Renal cortical epithelial cell (primary cell): Measurements from ENCODE around the gene HLA-DQA2. TPM values are rescaled to one million over a fixed set of nuclear protein-coding genes. Genes with fewer than 3 reads are reported as not detected.
"Not testable (repeated sequence)": the region's sequence is repeated elsewhere in the genome, so short reads cannot be mapped to it uniquely, and the experiment has no call there.

Experiments
- DNase-seq: peaks from one replicate; pipeline ENCODE4 v3.0.0-alpha.2; 2011; ENCODE audit warnings: low read depth
- total RNA-seq: library from RNA; depleted of rRNA; stranded (reverse); fragments of >200 nt; gene quantifications from 2 replicates; pipeline ENCODE4 v1.2.3, GENCODE V29; 2014

HLA-DQA2 gene
- total RNA-seq = not detected in 2 replicates

DNA sequence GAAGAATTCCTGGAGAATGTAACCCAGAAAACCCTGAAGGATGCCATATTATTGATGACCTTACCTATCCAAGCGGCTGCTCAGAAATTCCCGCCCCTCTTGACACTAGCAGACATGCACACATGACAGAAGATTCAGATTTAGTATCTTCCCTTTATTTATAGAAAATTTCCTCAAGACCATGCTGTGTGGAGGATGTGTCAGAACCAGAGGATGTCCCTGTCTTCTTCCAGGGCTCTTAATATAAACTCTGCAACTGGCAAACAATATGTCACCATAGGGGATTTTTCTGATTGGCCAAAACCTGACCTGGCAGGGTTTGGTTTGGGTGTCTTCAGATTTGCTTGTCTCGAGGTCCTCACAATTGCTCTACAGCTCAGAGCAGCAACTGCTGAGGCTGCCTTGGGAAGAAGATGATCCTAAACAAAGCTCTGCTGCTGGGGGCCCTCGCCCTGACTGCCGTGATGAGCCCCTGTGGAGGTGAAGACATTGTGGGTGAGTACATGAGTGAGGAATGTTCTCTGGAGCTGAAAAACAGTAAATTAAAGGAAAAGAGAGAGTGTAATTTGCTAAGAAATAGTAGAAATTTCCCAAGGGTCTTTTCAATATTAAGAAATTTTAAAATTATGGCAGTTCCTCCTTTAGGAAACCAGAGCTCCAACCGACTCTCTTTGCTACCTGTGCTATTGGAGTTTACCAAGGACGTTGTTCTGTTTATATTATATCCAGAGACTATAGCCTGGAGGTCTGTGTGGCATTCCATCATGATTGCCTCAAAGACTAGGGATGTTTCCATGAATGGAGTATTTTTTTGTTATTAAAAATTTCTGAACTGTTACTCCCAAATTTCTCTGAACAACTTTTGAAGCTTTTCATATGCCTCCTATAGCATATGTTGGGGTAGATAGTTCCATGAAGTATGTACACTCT, at the start of gene HLA-DQA2:
Gene HLA-DQA2, plus strand, starts transcription at position 361 of the 930 bp plus-strand sequence. Its CDS starts 53 bp downstream, at position 414.
- DNase-seq = no peak

DNA sequence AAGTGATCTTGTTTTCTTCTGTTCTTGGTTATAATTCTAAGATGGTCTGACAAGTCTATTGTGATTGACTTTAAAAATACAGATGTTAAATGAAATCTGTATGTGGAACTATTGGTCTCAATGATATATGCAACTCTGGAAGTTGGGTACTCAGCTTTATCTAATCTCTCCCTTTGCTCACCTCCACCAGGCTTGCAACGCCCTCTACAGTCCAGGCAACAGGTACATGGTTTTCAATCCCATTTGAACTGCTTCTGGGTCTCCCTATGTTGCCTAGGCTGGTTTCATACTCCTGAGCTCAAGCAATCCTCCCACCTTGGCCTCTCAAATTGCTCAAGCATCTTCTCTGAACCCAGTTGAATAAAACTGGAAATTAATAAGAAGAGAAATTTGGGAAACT, 49.2 kb upstream of the HLA-DQA2 start:
- DNase-seq = peak; percentile 21

DNA sequence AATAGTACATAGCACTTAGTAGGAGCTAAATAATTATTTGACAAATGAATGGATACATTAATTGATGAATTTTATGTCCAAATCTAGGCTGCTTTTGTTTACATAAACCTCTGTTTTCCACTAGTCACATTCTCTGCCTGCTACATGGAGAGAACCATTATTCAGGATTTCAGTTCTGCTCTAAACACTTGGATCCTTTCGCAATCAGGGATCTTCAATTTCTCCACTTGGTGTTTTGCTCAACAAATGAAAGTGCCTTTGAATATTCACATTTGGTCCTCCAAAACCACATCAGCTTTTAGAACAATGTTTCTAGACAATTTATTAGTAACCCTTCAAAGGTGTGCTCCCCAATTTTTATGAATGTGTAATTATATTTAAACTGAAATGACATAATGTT, 44.2 kb upstream of the HLA-DQA2 start:
- DNase-seq = peak; percentile 18

DNA sequence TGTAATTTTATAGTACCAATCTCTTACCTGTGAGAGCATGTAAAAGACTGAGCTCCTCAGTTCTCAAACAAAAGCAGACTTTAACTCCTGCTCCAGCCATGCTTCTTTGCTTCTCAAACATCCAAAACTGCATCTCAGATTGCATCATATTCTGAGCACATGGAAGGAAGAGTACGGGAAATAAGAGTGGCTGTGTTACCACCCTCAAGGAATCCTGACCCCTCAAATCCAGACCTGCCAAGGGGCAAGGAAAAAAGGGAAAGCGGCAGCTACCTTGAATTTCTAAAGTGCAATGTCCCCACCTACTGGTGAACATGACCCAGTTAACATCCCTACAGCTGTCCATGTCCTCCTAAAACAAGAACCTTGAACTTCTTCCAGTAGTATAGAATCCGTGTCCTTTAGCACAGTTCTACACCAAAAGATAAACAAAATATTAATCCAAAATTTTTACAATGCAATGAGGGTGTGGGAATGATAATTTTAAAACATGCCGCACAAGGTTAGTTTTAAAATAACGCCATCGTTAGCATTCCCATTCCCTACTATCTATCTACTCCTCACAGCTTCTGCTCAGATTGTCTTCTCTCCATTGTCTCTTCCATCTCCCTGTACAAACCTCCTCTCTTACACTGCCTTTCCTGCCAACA, 40.7 kb upstream of the HLA-DQA2 start:
- peak; percentile 93 for DNase-seq

DNA sequence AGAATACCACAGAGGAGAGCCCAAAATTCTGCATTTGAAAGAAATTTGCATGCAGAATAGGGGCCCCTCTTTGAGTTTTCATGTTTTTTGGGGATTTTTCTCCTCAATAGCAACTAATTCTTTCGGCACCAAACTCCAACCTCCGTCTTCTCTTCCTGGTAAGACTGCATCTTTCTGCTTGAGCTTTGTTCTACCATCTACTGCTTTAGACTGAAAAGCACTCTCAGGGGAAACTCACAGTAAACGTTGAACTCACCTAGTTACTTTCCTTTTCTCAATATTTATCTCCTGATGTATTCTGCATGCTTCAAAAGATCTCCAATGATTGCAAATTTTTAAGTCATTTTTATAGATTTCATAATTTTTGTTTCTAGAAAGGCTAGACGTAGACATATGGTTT, 37.8 kb upstream of the HLA-DQA2 start:
- no peak for DNase-seq

DNA sequence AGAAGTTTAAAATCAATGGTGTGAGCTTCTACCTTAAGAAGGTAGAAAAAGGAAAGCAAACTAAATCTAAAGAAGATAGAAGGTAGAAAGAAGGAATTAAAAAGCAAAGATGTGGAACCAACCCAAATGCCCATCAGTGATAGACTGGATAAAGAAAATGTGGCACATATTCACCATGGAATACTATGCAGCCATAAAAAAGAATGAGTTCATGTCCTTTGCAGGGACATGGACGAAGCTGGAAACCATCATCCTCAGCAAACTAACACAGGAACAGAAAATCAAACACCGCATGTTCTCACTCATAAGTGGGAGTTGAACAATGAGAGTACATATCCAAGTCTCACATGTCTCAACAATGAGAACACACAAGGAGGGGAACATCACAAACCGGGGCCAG, 36.0 kb upstream of the HLA-DQA2 start:
- not testable (repeated sequence) for DNase-seq

DNA sequence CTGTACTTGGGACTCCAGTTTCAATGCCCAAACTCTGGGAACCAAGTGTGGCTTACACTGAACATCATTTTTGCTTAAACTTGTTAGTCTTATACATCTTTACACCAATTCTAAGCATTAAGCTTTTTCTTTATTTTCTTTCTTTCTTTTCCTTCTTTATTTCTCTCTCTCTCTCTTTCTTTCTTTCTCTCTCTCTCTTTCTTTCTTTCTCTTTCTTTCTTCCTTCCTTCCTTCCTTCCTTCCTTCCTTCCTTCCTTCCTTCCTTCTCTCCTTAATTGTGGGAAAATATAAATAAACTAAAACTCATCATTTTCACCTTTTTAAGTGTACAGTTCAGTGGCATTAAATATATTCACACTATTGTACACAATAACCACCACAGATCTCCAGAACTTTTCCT, 31.6 kb upstream of the HLA-DQA2 start:
- DNase-seq = no peak

DNA sequence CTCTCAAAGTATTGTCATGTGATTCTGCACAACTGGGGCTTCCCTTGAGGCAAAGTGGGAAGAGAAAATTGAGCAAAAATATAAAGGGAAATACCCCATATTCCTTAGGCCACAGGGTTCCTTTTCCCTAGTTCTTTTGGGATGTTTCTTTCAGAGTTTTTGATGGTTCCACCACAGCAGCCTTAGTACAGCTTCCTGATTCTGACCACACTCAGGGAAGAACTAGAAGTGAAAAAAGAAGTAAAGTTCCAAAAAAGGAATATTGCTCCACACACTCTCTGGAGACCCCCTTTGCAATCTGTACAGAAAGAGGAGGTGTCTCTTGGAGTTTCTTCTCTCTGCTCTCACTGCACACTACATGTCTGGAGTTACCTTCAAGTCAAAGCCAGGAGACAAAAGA, 27.9 kb upstream of the HLA-DQA2 start:
- no peak for DNase-seq

DNA sequence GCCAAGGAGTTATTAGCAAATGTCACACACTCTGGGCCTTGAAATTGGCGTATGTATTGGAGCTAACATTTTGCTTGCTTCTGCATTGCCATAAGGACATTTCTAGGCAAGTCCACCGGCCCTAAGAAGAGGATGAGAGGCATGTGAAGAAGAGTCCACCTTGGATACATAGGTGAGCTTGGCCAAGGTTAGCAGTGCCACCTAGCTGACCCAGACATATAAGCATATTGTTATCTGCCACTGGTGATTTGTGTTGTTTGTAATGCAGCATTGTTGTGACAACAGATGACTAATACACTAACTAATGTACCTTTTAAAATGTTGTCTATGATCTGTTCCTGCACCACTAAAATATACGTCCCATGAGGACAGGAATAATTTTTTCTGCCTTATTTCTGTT, 24.8 kb upstream of the HLA-DQA2 start:
- DNase-seq = no peak

DNA sequence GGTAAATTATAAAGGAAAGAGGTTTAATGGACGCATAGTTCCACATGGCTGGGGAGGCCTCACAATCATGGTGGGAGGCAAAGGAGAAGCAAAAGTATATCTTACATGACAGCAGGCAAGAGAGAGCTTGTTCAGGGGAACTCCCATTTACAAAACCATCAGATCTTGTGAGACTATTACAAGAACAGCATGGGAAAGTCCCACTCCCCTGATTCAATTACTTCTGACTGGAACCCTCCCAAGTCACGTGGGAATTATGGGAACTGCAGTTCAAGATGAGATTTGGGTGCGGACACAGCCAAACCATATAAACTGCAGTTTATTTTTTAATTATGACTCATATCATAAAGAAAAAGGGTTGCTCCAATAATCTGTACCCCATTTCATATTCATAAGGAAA, 22.3 kb upstream of the HLA-DQA2 start:
- DNase-seq = peak; percentile 1

DNA sequence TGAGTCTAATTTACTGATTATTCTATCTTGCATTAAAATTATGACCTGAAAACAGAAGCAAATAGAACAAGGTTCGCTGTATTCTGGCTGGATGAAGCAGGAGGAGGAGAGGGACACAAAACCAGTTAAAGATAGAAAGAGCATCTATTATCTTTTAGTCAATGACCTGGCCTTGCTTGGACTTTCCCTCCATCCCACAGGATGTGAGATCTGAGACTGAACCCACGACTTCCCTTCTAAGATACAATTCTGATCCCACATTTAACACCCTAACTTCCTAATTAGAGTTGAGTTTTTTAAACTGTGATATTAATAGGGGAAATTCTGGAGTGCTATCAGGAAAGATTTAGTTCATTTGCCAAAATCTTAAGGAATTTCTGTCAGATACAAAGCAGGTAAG, 3.1 kb upstream of the HLA-DQA2 start:
- no peak for DNase-seq

DNA sequence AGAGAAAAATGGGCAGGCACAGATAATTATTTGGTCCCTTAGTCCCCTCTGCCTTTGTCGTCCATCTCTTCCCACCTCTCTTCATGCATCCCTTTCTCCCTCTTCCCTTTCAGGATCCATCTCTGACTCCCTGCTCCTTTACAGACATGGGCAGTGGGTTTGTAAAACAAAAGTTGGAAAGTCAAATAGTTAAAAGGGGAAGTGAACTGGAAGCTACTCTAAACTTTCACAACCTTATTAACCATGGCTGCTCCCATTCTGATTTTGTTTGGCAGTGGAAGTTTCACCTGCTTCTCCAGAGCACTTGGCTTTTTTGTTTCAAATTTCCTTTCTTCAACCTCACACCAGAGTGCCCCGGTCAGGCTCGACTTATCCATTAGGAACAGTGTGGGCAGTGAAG, 1.2 kb downstream of the HLA-DQA2 start:
- DNase-seq = no peak

DNA sequence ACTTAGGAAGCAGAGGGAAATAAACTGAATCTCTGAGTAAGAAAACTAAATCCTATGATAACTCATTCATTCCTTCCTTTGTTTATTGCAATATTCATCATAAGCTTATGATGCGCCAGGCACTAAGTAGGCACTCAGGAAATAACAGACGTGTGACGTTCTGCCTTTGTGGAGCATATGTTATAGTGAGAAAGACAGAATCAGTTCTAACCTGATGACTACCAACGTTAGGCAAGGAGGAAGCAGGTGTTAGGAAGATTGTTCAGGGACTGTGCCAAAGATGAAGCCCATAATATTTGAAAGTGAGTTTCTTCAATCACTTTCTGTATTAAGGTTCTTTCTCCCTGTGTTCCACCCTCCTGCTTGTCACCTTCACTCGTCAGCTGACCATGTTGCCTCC, 3.6 kb downstream of the HLA-DQA2 start:
- DNase-seq = no peak

DNA sequence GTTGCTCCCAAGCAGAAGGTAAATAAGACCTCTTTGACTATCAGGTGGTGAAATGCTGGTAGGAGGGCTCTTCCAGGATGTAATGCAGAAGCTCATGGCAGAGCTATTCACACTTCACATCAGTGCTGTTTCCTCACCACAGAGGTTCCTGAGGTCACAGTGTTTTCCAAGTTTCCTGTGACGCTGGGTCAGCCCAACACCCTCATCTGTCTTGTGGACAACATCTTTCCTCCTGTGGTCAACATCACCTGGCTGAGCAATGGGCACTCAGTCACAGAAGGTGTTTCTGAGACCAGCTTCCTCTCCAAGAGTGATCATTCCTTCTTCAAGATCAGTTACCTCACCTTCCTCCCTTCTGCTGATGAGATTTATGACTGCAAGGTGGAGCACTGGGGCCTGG, 4.5 kb downstream of the HLA-DQA2 start:
- not testable (repeated sequence) for DNase-seq

DNA sequence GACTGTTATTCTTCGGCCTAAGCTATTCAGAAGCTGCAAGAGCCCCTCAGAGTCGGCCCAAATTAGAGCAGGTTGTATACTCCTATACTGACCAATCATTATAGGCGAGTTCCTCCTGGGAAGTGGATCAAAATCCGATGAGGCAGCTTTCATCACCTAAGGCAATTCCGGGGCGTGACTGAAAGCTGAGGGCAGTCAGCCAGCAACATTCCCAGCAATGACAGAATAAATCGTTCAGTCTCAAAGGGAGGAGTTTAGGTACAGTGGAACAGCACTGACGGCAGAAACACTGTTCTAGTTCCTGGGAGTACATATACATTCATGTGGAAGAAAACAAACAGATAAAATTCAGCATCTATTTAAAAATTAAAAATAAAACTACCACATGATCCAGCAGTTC, 11.4 kb downstream of the HLA-DQA2 start:
- DNase-seq = peak; percentile 60

DNA sequence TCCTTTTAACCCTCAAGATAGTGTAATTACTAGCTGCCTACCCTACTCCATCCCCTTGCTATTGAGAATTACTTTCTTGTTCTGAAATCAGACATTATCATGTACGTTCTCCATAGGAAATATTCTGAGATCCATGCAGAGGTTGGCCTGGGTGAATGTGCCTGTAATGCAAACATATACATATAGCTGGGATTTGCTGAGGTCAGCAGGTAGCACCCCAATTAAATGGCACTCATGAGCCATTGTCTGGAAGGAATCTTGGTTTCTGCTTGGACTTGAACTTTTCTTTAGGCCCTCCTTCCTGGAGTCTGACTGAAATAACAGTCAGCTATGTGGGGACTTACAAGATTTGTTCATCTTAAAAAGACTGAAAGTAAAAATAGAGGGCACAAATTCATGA, 18.5 kb downstream of the HLA-DQA2 start:
- no peak for DNase-seq

DNA sequence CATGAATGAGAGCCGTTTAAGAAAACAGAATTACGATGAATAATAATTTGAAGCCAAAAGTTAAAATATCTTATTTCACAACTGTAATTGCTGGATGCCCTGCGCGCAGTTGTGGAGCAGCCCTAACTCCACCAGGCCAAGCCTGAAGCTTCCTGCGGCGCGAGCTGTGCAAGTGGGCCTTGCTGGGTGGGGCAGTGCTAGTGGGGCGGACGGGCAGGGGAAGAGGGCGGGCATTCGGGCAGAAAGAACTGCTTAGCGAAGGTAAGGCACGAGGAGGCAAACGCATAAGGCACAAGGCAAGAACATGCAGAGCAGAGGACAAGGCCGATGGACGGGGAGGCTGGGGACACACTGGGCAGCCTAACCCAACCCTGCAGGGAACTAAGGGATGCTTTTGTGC, 19.9 kb downstream of the HLA-DQA2 start:
- DNase-seq = no peak

DNA sequence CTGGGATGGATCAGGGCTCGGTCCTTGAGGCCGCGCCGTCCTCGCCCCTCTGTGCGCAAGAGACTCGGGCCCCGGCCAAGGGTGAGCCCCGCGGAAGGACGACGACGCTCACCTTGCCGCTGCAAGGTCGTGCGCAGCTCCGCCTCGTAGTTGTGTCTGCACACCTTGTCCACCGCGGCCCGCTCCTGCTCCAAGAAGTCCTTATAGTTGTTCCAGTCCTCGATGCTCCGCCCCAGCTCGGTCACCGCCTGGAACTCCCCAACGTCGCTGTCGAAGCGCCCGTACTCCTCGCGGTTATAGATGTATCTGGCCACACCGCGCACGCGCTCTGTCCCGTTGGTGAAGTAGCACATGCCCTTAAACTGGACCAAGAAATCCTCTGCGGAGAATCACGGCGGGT, 20.4 kb downstream of the HLA-DQA2 start:
- no peak for DNase-seq

DNA sequence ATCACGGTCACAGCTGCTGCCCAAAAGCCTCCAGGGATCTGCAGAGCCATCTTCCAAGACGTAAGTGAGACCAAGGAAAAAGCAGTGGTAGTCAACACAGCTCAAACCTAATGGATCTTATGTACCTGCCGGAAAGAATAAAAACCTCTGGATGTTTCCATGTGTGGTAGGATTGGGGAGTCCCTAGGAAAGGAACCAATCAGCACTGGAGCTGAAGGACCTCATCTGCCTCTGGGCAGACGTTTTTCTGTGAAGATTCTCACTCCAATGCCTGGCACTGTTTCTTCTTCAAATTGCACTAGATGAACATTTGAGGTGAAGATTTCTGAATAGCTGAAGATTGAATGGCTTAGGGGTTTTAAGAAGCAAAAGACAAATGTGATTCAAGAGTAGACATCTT, 22.2 kb downstream of the HLA-DQA2 start, which contains the start of gene HLA-DQB2:
Gene HLA-DQB2, minus strand, starts transcription at position 112 of the 400 bp plus-strand sequence. Its CDS starts 62 bp downstream, at position 50.
- DNase-seq = peak; percentile 16

DNA sequence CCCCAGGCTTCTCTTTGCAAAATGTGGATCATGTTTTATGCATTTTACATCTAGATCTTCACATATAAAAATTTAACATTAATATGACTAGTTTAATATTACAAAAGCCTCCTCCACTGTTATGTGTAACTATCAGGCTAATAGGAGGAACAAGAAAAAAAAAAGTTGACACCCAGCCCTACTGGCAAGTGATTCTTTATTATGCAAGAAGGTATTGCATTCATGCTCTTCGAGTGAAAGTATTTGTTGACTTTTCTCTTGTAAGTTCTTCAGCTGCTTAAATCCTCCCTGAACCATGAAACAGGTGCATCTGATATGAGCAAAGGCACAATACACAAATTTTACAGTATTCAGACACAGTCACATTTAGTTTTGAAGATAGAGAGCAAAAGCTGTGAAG, 22.9 kb downstream of the HLA-DQA2 start:
- DNase-seq = no peak

DNA sequence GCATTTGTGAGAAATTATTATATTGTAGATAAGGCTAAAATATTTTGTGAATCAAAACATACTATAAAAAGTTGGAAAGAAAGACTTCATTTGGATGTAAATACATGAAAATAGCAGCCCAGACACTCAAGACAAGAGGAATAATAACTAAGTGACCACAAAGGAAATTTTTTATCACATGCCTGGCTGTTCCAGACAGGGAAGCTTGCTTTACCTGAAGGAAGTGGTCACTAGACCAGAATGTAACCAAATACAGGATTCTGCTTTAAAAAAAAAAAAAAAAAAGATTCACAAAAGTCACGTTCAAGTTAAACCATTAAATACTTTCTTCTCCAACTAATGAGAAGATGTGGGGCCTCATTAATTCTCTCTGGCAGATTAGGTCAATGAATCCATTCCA, 31.5 kb downstream of the HLA-DQA2 start:
- peak; percentile 30 for DNase-seq

DNA sequence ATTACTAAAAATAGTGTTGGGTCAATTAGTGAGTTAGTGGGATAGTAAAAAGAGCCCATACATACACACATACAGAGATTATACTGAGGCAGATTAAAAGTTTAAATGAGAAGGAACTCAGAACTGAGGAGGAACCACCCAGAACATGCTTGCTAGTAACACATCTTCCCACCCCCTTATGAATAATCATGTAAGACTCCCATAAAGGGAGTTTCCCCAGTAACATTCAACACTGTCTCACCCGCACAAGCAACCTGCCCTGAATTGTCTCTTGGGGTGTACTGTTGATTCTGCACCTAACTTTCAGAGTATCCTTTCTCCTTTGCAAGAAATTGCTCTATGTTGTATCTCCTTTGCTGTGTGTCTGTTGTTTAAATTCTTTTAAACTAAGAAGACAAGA, 33.2 kb downstream of the HLA-DQA2 start:
- DNase-seq = no peak

DNA sequence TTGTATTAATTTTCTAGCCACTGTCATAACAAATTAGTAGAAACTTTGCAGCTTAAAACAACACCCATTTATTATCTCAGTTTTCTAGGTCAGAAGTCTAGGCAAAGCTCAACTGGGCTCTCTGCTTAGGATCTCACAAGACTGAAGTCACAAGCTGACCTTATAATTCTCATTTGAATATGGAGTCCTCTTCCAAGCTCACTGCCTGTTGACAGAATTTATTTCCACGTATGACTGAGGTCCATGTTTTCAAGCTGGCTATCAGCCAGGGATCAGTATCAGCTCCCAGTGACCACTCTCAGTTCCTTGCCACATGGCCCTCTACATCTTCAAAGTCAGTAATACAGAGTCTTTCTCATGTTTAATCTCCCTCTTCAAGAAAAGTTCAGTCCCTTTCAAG, 33.9 kb downstream of the HLA-DQA2 start:
- DNase-seq = no peak
